ENCODE data around the gene ZBTB7C. TPM values are rescaled to one million over a fixed set of nuclear protein-coding genes. Genes with fewer than 3 reads are reported as not detected.

ZBTB7C gene
- total RNA-seq, 6 donors from 2014 or later = 6.1 to 18.1 (median 12.2) TPM

GRCh38 chr18:48060346-48060745, 348.8 kb downstream of the ZBTB7C start:
- no peak overlapping the region for H3K27ac ChIP-seq
- DNase-seq = no peak
- TF ChIP-seq POLR2AphosphoS5 (IDR thresholded peaks at IDR 0.05) (no peak), CTCF (IDR thresholded peaks at IDR 0.05) (no peak), EP300 (IDR thresholded peaks at IDR 0.05) (no peak), POLR2A (IDR thresholded peaks at IDR 0.05) (no peak)
- ATAC-seq (ENCODE audit: low FRiP score in 2 of 2) = no peak
- H3K9me3 ChIP-seq = no peaks in the 10 kb centered on the region
- no peak overlapping the region for H3K4me3 ChIP-seq
- H3K27me3 ChIP-seq = no peaks in the 10 kb centered on the region
- H3K4me1 ChIP-seq = no peaks in the 10 kb centered on the region
- no peaks in the 10 kb centered on the region for H3K36me3 ChIP-seq
- 77 to 88% methylated on average over 4 of the region's 4 CpGs for WGBS, 2 donors

- no peaks in the 10 kb centered on the region for H3K4me1 ChIP-seq
- ATAC-seq (ENCODE audit: low FRiP score in 2 of 2) (no peak), DNase-seq (no peak)
- H3K9me3 ChIP-seq = no peaks in the 10 kb centered on the region
- H3K36me3 ChIP-seq = no peaks in the 10 kb centered on the region
- WGBS, 2 donors = 29 to 45% methylated on average over 5 of the region's 5 CpGs
- H3K4me3 ChIP-seq = no peak overlapping the region
- TF ChIP-seq EP300 (IDR thresholded peaks at IDR 0.05) (no peak), CTCF (IDR thresholded peaks at IDR 0.05) (no peak), POLR2A (IDR thresholded peaks at IDR 0.05) (no peak), POLR2AphosphoS5 (IDR thresholded peaks at IDR 0.05) (no peak)
- H3K27ac ChIP-seq = no peak overlapping the region
- no peaks in the 10 kb centered on the region for H3K27me3 ChIP-seq
Measured at GRCh38 chr18:48059455-48060010, 349.6 kb downstream of the ZBTB7C start.

GRCh38 chr18:48058486-48058885, 350.7 kb downstream of the ZBTB7C start:
- no peak for DNase-seq
- Histone ChIP-seq H3K27me3 (no peaks in the 10 kb centered on the region), H3K4me3 (no peak overlapping the region), H3K4me1 (no peaks in the 10 kb centered on the region), H3K9me3 (no peaks in the 10 kb centered on the region), H3K27ac (no peak overlapping the region), H3K36me3 (no peaks in the 10 kb centered on the region)
- 87% methylated on average over 5 to 6 of the region's 6 CpGs for WGBS, 2 donors
- TF ChIP-seq CTCF (IDR thresholded peaks at IDR 0.05) (no peak), POLR2AphosphoS5 (IDR thresholded peaks at IDR 0.05) (no peak), EP300 (IDR thresholded peaks at IDR 0.05) (no peak), POLR2A (IDR thresholded peaks at IDR 0.05) (no peak)
- no peak for ATAC-seq (ENCODE audit: low FRiP score in 2 of 2)

- DNase-seq (no peak), ATAC-seq (ENCODE audit: low FRiP score in 2 of 2) (no peak)
- H3K9me3 ChIP-seq = no peaks in the 10 kb centered on the region
- no peak overlapping the region for H3K27ac ChIP-seq
- no peaks in the 10 kb centered on the region for H3K4me1 ChIP-seq
- no peak for TF ChIP-seq CTCF (IDR thresholded peaks at IDR 0.05)
- no peak for TF ChIP-seq POLR2AphosphoS5 (IDR thresholded peaks at IDR 0.05)
- TF ChIP-seq POLR2A (IDR thresholded peaks at IDR 0.05) = no peak
- TF ChIP-seq EP300 (IDR thresholded peaks at IDR 0.05) = no peak
- no peaks in the 10 kb centered on the region for H3K27me3 ChIP-seq
- no peak overlapping the region for H3K4me3 ChIP-seq
- no peaks in the 10 kb centered on the region for H3K36me3 ChIP-seq
Measured at GRCh38 chr18:48057018-48057417, 352.2 kb downstream of the ZBTB7C start.

- Histone ChIP-seq H3K4me1 (peaks cover 0 to 4% (median 3%) of the 10 kb centered on the region in 4 donors), H3K9me3 (no peaks in the 10 kb centered on the region), H3K27ac (no peak overlapping the region), H3K27me3 (no peaks in the 10 kb centered on the region), H3K36me3 (no peaks in the 10 kb centered on the region), H3K4me3 (no peak overlapping the region)
- 82 to 84% methylated on average over 6 of the region's 6 CpGs for WGBS, 2 donors
- DNase-seq (no peak), ATAC-seq (ENCODE audit: low FRiP score in 2 of 2) (no peak)
- TF ChIP-seq POLR2AphosphoS5 (IDR thresholded peaks at IDR 0.05) (no peak), EP300 (IDR thresholded peaks at IDR 0.05) (no peak), POLR2A (IDR thresholded peaks at IDR 0.05) (no peak), CTCF (IDR thresholded peaks at IDR 0.05) (no peak)
Measured at GRCh38 chr18:48055351-48055750, 353.8 kb downstream of the ZBTB7C start.
